Keratinocyte (primary cell): ENCODE data around the gene MAN1A2. TPM values are rescaled to one million over a fixed set of nuclear protein-coding genes. Genes with fewer than 3 reads are reported as not detected.

Experiments
- DNase-seq: peaks from one replicate; pipeline ENCODE4 v3.0.0-alpha.2; 2011; ENCODE audit warnings: low read depth, missing footprints, low spot score
- FAIRE-seq: peaks from 2 replicates; lab custom pipeline; 2011; peaks lifted over from hg19 to GRCh38; lab: Jason Lieb, UNC
- H2AFZ ChIP-seq: 2 replicates; pipeline ENCODE4 v1.6.0; 2012; ENCODE audit warnings: low read length, control low read depth, inconsistent platforms; ENCODE audit not compliant: control insufficient read depth
- H3K27ac ChIP-seq: 2 replicates; pipeline ENCODE4 v1.5.1; 2011; ENCODE audit warnings: low read length; ENCODE audit not compliant: control insufficient read depth, insufficient read depth
- H3K27me3 ChIP-seq: 3 replicates; pipeline ENCODE4 v1.6.0; 2011; ENCODE audit warnings: low read length; ENCODE audit not compliant: control insufficient read depth, insufficient read depth; ENCODE audit errors: extremely low read depth
- H3K36me3 ChIP-seq, 2 experiments: 2 replicates in 1 of 2; 3 replicates in 1 of 2; pipeline ENCODE4 v1.5.1; 2011; ENCODE audit warnings: low read length in 2 of 2, mild to moderate bottlenecking in 1 of 2; ENCODE audit not compliant: control insufficient read depth in 2 of 2, insufficient read depth in 2 of 2; ENCODE audit errors: extremely low read depth in 1 of 2
- H3K4me1 ChIP-seq: 3 replicates; pipeline ENCODE4 v1.5.1; 2011; ENCODE audit warnings: low read length; ENCODE audit not compliant: control insufficient read depth, insufficient read depth; ENCODE audit errors: extremely low read depth
- H3K4me2 ChIP-seq: 3 replicates; pipeline ENCODE4 v1.6.0; 2011; ENCODE audit warnings: low read depth, low read length; ENCODE audit not compliant: control insufficient read depth, insufficient read depth; ENCODE audit errors: extremely low read depth
- H3K4me3 ChIP-seq, 3 experiments: fragments of 200-600 bp in 1 of 3; sonication (generic) in 1 of 3; 2 replicates in 2 of 3; 3 replicates in 1 of 3; pipeline ENCODE4 v1.5.1; 2011 to 2016; ENCODE audit warnings: low read length in 3 of 3, mild to moderate bottlenecking in 3 of 3, control low read depth in 2 of 3, inconsistent platforms in 1 of 3, low read depth in 1 of 3, mixed read lengths in 1 of 3, mixed run types in 1 of 3, moderate library complexity in 1 of 3; ENCODE audit not compliant: control insufficient read depth in 2 of 3, insufficient read depth in 2 of 3; ENCODE audit errors: extremely low read depth in 1 of 3
- H3K79me2 ChIP-seq: 2 replicates; pipeline ENCODE4 v1.6.0; 2012; ENCODE audit warnings: low read length; ENCODE audit not compliant: control insufficient read depth, insufficient read depth
- H3K9ac ChIP-seq: 3 replicates; pipeline ENCODE4 v1.6.0; 2011; ENCODE audit warnings: low read length; ENCODE audit not compliant: control insufficient read depth, insufficient read depth; ENCODE audit errors: extremely low read depth
- H3K9me1 ChIP-seq: 3 replicates; pipeline ENCODE4 v1.6.0; 2011; ENCODE audit warnings: low read length; ENCODE audit not compliant: control insufficient read depth, insufficient read depth; ENCODE audit errors: extremely low read depth
- H3K9me3 ChIP-seq: 2 replicates; pipeline ENCODE4 v1.5.1; 2012; ENCODE audit warnings: low read depth, low read length; ENCODE audit not compliant: control insufficient read depth
- H4K20me1 ChIP-seq: 3 replicates; pipeline ENCODE4 v1.6.0; 2011; ENCODE audit warnings: low read length; ENCODE audit not compliant: control insufficient read depth, insufficient read depth; ENCODE audit errors: extremely low read depth
- EZH2 ChIP-seq: IDR thresholded peaks from one replicate; pipeline ENCODE4 v1.6.1; 2012; ENCODE audit warnings: inconsistent platforms, mild to moderate bottlenecking, low read length, moderate library complexity
- dilution Hi-C: fragments of 300-500 bp; cut with MboI; formaldehyde crosslinking; loops from one replicate; pipeline ENCODE4 v1.7.0; 2020; ENCODE audit warnings: low sequenced_read_pairs; ENCODE audit not compliant: extremely low pct_ligation_motif_present
- polyA plus RNA-seq, 5 experiments: library from polyadenylated mRNA; depleted of rRNA in 3 of 5; stranded (reverse) in 3 of 5; stranded (forward) in 1 of 5; unstranded in 1 of 5; fragments of >200 nt; gene quantifications; 1 replicate in 1 of 5; 2 replicates in 3 of 5; 3 replicates in 1 of 5; pipeline versions ENCODE4 v1.2.1 to v1.2.3, GENCODE V29; 2011 to 2012; ENCODE audit warnings: missing spikeins in 2 of 5, low read depth in 1 of 5, low replicate concordance in 1 of 5
- TF ChIP-seq, protein P1 (sequence below), 3 experiments: IDR thresholded peaks in 1 of 3; conservative IDR thresholded peaks in 1 of 3; optimal IDR thresholded peaks in 1 of 3; 2 replicates in 2 of 3; 3 replicates in 1 of 3; pipeline versions ENCODE3 to v1.5.1; 2011; ENCODE audit warnings: low read length in 3 of 3, mild to moderate bottlenecking in 3 of 3, moderate library complexity in 2 of 3, control low read depth in 1 of 3, inconsistent platforms in 1 of 3; ENCODE audit not compliant: insufficient read depth in 2 of 3; ENCODE audit errors: extremely low read depth in 1 of 3

The MAN1A2 gene
- polyA plus RNA-seq, 1 donor (not counting 4 experiments of a cell fraction or from before 2014, with no cell fraction given), result 19.0 TPM

DNA sequence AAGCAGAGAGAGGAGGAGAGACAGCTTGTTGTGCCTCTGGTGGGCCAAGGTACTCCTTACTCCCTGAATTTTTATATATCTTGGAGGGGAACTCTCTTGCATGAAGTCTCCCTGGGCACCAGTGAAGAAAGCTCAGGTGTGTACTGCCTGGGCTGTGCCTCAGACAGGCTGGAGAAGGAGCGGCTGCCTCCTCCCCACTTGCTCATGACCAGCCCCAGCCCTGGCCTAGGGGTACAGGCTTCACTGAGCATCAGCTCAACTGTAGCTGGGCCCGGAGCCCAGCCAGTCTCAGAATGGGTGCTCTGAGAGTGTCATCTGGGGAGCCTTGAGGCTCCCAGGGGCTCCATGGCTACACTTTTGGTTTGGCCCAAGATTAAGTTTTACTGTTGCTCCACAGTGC is 193.8 kb downstream of the MAN1A2 start:
- Histone ChIP-seq H3K4me3 (no peak overlapping the region), H3K79me2 (no peaks in the 10 kb centered on the region), H3K9me1 (no peaks in the 10 kb centered on the region), H3K36me3 (no peaks in the 10 kb centered on the region), H2AFZ (no peak overlapping the region), H3K9ac (no peak overlapping the region), H3K4me1 (no peaks in the 10 kb centered on the region), H4K20me1 (no peaks in the 10 kb centered on the region), H3K9me3 (no peaks in the 10 kb centered on the region), H3K27ac (no peak overlapping the region), H3K27me3 (no peaks in the 10 kb centered on the region), H3K4me2 (no peak overlapping the region)
- TF ChIP-seq, protein P1, sequence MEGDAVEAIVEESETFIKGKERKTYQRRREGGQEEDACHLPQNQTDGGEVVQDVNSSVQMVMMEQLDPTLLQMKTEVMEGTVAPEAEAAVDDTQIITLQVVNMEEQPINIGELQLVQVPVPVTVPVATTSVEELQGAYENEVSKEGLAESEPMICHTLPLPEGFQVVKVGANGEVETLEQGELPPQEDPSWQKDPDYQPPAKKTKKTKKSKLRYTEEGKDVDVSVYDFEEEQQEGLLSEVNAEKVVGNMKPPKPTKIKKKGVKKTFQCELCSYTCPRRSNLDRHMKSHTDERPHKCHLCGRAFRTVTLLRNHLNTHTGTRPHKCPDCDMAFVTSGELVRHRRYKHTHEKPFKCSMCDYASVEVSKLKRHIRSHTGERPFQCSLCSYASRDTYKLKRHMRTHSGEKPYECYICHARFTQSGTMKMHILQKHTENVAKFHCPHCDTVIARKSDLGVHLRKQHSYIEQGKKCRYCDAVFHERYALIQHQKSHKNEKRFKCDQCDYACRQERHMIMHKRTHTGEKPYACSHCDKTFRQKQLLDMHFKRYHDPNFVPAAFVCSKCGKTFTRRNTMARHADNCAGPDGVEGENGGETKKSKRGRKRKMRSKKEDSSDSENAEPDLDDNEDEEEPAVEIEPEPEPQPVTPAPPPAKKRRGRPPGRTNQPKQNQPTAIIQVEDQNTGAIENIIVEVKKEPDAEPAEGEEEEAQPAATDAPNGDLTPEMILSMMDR (optimal IDR thresholded peaks at IDR 0.05 in 1 of 3, IDR thresholded peaks at IDR 0.05 in 1 of 3, conservative IDR thresholded peaks at IDR 0.05 in 1 of 3; ENCODE audit: extremely low read depth in 1 of 3, insufficient read depth in 2 of 3, low read length in 3 of 3), result no peak
- TF ChIP-seq EZH2, result no peak
- dilution Hi-C loops, result no loop called here
- FAIRE-seq, result no peak
- DNase-seq, result no peak

DNA sequence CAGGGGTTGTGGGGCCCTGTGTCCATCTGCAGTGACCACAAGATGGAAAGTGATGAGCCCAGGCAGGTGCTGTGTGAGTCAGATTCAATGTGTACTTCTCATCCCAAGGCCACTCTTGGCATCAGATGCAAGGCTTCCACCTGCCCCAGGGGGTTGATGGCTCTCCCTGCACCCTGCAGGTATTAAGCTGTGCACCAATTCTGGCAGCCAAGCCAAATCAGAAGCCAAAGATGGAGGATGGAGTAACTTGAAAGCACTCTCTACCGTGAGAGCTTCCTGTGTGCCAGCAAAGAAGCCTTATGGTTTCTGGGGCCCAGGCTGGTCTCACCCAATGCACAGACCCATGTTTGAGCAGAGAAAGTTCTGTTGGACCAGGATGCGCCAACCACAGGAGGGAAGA is 194.3 kb downstream of the MAN1A2 start:
- no peak overlapping the region for H3K27ac ChIP-seq
- no peaks in the 10 kb centered on the region for H3K9me3 ChIP-seq
- no peak overlapping the region for H2AFZ ChIP-seq
- H3K9ac ChIP-seq, result no peak overlapping the region
- no peaks in the 10 kb centered on the region for H3K27me3 ChIP-seq
- no peak for DNase-seq
- H3K4me1 ChIP-seq, result no peaks in the 10 kb centered on the region
- H3K79me2 ChIP-seq, result no peaks in the 10 kb centered on the region
- no peak for TF ChIP-seq EZH2
- TF ChIP-seq, protein P1 (optimal IDR thresholded peaks at IDR 0.05 in 1 of 3, IDR thresholded peaks at IDR 0.05 in 1 of 3, conservative IDR thresholded peaks at IDR 0.05 in 1 of 3; ENCODE audit: extremely low read depth in 1 of 3, insufficient read depth in 2 of 3, low read length in 3 of 3), result no peak
- no peak overlapping the region for H3K4me2 ChIP-seq
- FAIRE-seq, result no peak
- H3K4me3 ChIP-seq, result no peak overlapping the region
- H3K36me3 ChIP-seq, result no peaks in the 10 kb centered on the region
- no peaks in the 10 kb centered on the region for H4K20me1 ChIP-seq
- dilution Hi-C loops, result no loop called here
- no peaks in the 10 kb centered on the region for H3K9me1 ChIP-seq
